Spinal cord (tissue), 10 donors: ENCODE results near the gene SLC44A1. TPM values are rescaled to one million over a fixed set of nuclear protein-coding genes. Genes with fewer than 3 reads are reported as not detected.

ENCODE experiments used
- DNase-seq, 6 donors: peaks; one replicate each; pipeline versions ENCODE4 v3.0.0 to v3.0.0-alpha.2; 2013 to 2015; ENCODE audit warnings: low spot score in 6 of 6, low read depth in 4 of 6
- H3K27ac ChIP-seq: one replicate; pipeline ENCODE4 v1.5.1; 2013; ENCODE audit warnings: low read depth, low read length, control low read depth
- H3K27me3 ChIP-seq: one replicate; pipeline ENCODE4 v1.6.1; 2013; ENCODE audit warnings: low read length; ENCODE audit not compliant: control insufficient read depth, insufficient read depth
- H3K36me3 ChIP-seq: one replicate; pipeline ENCODE4 v1.6.1; 2013; ENCODE audit warnings: low read length; ENCODE audit not compliant: control insufficient read depth, insufficient read depth
- H3K4me1 ChIP-seq: one replicate; pipeline ENCODE4 v1.6.1; 2013; ENCODE audit warnings: low read length; ENCODE audit not compliant: control insufficient read depth, insufficient read depth
- H3K4me3 ChIP-seq: one replicate; pipeline ENCODE4 v1.5.1; 2013; ENCODE audit warnings: low read depth, low read length, control low read depth
- H3K9me3 ChIP-seq: one replicate; pipeline ENCODE4 v1.6.1; 2013; ENCODE audit warnings: low read length; ENCODE audit not compliant: control insufficient read depth, insufficient read depth
- WGBS: methylation state at CpG from one replicate; pipeline ENCODE4 v1.1.5; 2013; ENCODE audit warnings: missing lambda C conversion rate; ENCODE audit not compliant: insufficient coverage; 5-methylcytosine and 5-hydroxymethylcytosine counted together
- polyA plus RNA-seq, 2 donors: library from polyadenylated mRNA; unstranded; fragments of 120-200 nt; gene quantifications; one replicate each; pipeline ENCODE4 v1.2.1, GENCODE V29; 2013; ENCODE audit not compliant: insufficient read length in 2 of 2
- total RNA-seq, 2 donors: library from RNA; depleted of rRNA in 1 of 2; stranded (reverse); fragments of 120-200 nt in 1 of 2; fragments of >200 nt in 1 of 2; gene quantifications; one replicate each; pipeline versions ENCODE4 v1.2.3 to v1.2.4, GENCODE V29; 2013 to 2014
- donor health status: healthy.

SLC44A1 gene
- total and polyA plus RNA-seq, 4 donors = 111 to 173 (median 147) TPM

GRCh38 chr9:105437704-105438103 is 193.3 kb downstream of the SLC44A1 start:
- WGBS = no CpG with 5 or more reads among the region's 1 CpG
- no peaks in the 10 kb centered on the region for H3K9me3 ChIP-seq
- no peaks in the 10 kb centered on the region for H3K4me1 ChIP-seq
- no peak for DNase-seq
- no peak overlapping the region for H3K27ac ChIP-seq
- H3K4me3 ChIP-seq = no peak overlapping the region
- no peaks in the 10 kb centered on the region for H3K36me3 ChIP-seq
- no peaks in the 10 kb centered on the region for H3K27me3 ChIP-seq

DNA sequence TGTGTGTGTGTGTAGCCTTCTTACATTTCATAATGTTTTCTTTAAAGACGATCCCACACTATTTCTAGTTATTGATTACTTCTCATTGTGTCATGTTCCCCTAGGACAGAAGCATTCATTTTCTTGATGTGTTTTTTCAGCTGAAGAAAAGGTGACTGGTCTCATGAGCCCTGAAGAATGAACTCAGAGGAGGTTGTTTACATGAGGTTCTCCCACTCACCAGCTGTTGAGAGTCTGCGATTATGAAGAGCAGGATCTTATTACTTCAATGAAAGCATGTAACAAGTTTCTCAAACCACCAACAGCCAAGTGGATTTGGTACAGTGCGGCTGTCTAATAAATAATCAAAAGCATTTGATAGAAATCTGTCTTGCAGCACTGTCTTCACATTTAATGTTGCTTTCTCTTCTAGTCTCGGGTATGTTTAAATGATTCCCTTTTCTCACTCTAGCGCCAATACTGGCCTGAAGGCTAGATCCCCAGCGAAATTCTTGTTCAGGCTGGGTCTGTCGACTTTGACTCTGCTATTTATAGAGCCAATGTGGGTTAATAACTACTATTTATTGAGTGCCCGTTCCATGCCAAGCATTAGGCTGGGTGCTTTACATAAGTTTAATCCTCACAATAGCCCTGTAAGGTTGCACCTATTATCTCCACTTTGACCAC is 193.8 kb downstream of the SLC44A1 start:
- Histone ChIP-seq H3K36me3 (no peaks in the 10 kb centered on the region), H3K4me3 (no peak overlapping the region), H3K27me3 (no peaks in the 10 kb centered on the region), H3K9me3 (no peaks in the 10 kb centered on the region), H3K27ac (no peak overlapping the region), H3K4me1 (no peaks in the 10 kb centered on the region)
- DNase-seq = no peak
- no CpG with 5 or more reads among the region's 8 CpGs for WGBS

DNA sequence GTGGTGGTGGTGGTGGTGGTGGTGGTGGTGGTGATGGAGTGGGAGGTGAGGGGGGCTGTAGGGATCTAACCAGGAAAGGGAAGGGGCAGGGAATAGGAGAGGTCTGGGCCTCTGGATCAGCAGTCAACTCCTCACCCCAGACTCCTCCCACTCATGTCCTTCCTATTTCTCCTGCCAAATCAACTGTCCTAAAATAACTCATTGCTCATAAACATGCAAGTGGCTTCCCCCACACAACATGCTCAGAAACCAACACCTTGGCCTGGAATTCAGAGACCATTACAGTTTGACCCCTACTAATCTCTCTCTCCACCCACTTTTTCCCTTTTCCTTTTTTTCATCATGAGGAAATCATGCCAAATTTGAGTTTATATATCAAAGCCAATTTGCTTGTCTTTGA is 195.0 kb downstream of the SLC44A1 start:
- no peak for DNase-seq
- no peaks in the 10 kb centered on the region for H3K9me3 ChIP-seq
- H3K4me1 ChIP-seq = no peaks in the 10 kb centered on the region
- H3K4me3 ChIP-seq = no peak overlapping the region
- no peaks in the 10 kb centered on the region for H3K36me3 ChIP-seq
- no peaks in the 10 kb centered on the region for H3K27me3 ChIP-seq
- no peak overlapping the region for H3K27ac ChIP-seq

DNA sequence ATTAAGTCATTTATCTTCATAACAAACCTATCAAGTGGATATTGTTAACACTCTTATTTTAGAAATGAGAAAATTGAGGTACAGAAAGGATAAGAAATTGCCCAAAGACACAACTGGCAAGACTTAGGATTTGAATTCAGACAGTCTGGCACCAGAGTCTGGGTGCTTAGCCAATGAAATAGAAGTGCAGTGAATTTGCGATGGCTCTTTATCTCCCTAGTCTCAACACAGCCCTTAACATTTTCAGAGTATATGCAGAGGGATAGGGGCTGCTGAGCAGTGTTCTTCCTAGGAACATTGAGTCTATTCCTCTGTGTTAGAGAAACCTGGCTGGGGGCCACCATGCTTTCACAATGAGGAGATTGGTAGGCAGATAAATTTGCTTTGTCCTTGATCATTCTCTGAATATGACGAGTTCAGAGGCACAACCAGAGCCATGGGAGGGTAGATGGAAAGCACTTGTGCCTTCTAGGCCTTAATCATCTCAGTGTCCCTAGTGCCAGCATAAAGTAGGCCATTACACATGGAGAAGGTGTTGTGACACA is 197.2 kb downstream of the SLC44A1 start:
- no peaks in the 10 kb centered on the region for H3K27me3 ChIP-seq
- H3K27ac ChIP-seq = no peak overlapping the region
- peak in 1 of 6 donors; percentile 74 for DNase-seq
- no peaks in the 10 kb centered on the region for H3K4me1 ChIP-seq
- no CpG with 5 or more reads among the region's 2 CpGs for WGBS
- H3K9me3 ChIP-seq = no peaks in the 10 kb centered on the region
- H3K36me3 ChIP-seq = no peaks in the 10 kb centered on the region
- no peak overlapping the region for H3K4me3 ChIP-seq

- Histone ChIP-seq H3K4me3 (no peak overlapping the region), H3K27ac (no peak overlapping the region), H3K36me3 (no peaks in the 10 kb centered on the region), H3K27me3 (no peaks in the 10 kb centered on the region), H3K4me1 (peaks cover 11% of the 10 kb centered on the region), H3K9me3 (no peaks in the 10 kb centered on the region)
- WGBS = 83% methylated on average over 5 of the region's 8 CpGs
- no peak for DNase-seq
These were observed 198.7 kb downstream of the SLC44A1 start for GRCh38 chr9:105443121-105443520.

DNA sequence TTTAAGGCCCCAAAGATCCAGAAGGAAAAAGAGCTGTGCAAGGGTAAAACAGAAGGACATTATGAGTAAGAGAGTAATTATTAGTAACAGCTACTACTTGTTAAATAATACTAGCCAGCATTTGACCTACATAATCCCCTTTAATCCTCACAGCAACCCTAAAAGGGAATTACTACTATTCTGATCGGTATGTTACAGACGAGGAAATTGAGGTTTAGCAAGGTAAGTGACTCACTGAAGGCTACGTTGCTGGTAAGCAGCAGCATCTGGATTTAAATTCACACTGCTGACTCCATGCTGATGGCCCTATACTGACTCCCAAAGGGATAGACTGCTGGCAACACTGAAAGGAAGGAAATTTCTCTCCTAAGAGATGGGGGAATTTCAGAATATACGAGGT is 199.7 kb downstream of the SLC44A1 start:
- no peaks in the 10 kb centered on the region for H3K9me3 ChIP-seq
- 83% methylated on average over 4 of the region's 4 CpGs for WGBS

DNA sequence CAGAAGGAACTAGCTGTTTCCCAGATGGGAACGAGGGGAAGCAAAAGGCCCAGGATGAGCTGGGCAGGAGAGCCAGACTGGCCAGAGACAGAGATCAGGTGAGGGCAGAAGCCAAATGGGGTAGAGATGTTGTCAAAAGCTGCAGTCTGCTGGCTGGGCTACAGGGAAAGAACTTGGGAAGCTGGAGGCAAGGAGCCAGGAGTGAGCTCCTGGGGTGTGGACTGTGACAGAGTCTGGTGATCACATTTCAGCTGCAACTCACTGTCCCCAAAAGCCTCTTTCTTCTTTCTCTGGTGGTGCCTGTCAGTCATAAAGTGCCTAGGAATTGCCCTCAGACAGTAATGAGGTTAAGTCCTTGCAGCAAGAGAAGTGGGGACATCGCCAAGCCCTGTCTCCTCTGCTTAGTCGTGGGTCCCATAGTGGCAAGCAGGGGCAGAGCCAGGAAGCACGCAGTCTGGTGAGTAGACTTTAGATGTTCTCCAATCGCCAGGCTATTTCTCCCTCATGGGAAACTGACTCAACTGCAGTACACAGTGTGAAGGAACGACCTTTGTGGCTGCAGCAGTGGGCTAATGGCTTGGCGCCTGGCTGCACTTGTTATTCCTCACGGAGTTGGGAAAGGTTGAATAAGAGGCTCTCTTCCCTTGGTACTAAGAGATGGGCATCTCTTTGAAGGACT is 200.9 kb downstream of the SLC44A1 start:
- WGBS = 78% methylated on average over 5 of the region's 8 CpGs
- no peak for DNase-seq
- H3K27ac ChIP-seq = no peak overlapping the region

More for the DNA sequence above, 199.7 kb downstream of the SLC44A1 start:
- no peak overlapping the region for H3K27ac ChIP-seq
- H3K4me3 ChIP-seq = no peak overlapping the region
- H3K36me3 ChIP-seq = no peaks in the 10 kb centered on the region
- H3K27me3 ChIP-seq = no peaks in the 10 kb centered on the region
- H3K4me1 ChIP-seq = peaks cover 11% of the 10 kb centered on the region
- no peak for DNase-seq

GRCh38 chr9:105447386-105447813 is 202.9 kb downstream of the SLC44A1 start:
- Histone ChIP-seq H3K27ac (peak overlapping the region; percentile 90), H3K4me1 (peaks cover 13% of the 10 kb centered on the region), H3K27me3 (no peaks in the 10 kb centered on the region), H3K36me3 (no peaks in the 10 kb centered on the region), H3K4me3 (peak overlapping the region; percentile 86), H3K9me3 (no peaks in the 10 kb centered on the region)
- peak in 1 of 6 donors; percentile 72 for DNase-seq
- 34% methylated on average over 5 of the region's 16 CpGs for WGBS

More for the DNA sequence above, 200.9 kb downstream of the SLC44A1 start:
- no peaks in the 10 kb centered on the region for H3K36me3 ChIP-seq
- H3K27me3 ChIP-seq = no peaks in the 10 kb centered on the region
- H3K4me1 ChIP-seq = peaks cover 11% of the 10 kb centered on the region
- no peak overlapping the region for H3K4me3 ChIP-seq
- no peaks in the 10 kb centered on the region for H3K9me3 ChIP-seq

DNA sequence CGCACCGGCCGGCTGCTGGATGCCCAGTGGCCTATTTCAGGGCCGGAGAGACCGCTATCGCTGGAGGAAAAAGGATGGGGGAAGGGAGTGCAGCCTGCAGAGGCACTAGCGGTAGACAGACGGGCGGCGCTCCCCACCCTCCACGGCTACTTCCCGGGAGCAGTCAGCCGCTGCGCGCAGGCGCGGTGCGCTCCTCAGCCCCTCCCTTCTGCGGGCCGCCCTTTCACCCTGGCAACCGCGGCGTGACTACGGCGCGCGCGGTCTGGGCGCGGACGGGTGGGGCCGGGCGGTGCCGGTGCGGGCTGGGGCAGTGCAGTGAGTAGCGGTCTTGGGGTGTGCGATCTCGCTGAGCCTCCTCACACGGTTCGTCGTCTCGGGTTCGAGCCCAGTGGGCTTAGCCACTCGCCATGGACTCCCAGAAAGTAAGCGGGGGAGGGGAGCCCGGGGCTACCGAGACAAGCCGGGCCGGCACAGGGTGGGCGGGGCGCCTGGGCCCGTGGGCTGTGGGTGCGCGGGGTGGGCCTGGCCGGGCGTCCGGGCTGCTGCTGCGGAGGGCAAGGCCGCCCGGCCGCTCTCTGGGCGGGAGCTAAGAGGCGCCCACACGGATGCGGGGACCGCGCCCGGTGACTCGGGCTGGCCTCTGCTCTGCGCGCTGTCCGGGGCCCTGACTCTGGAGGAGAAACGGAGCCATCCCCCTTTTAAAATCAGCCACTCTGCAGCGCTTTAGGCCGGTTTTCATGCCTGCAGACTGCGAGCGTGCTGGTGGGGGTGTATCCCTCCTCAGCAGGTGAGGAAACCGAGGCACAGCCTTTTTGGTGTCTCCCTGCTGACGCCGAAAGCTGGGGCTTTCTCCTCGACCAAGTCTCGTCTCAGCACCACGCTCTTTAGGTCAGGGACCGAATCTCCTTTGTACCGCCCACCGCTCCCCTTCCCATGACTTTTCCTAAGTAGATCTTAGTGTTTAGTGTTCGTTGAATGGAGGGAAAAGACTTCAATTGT is 203.7 kb downstream of the SLC44A1 start, which contains the start of gene FSD1L:
FSD1L (plus strand) TSS at position 221 of the 999 bp plus-strand sequence; CDS start at position 408, 187 bp downstream.
- WGBS = 0% methylated on average over 77 of the region's 87 CpGs
- H3K4me1 ChIP-seq = peaks cover 13% of the 10 kb centered on the region
- no peaks in the 10 kb centered on the region for H3K27me3 ChIP-seq
- H3K36me3 ChIP-seq = no peaks in the 10 kb centered on the region
- peak within 1 kb of the TSS; percentile 86 for H3K4me3 ChIP-seq
- H3K9me3 ChIP-seq = no peaks in the 10 kb centered on the region
- DNase-seq = peak; percentile 73 to 97 (median 84)
- H3K27ac ChIP-seq = peak within 1 kb of the TSS; percentile 90
